Panc1 (cell line): ENCODE data around the gene GALNT14. TPM values are rescaled to one million over a fixed set of nuclear protein-coding genes. Genes with fewer than 3 reads are reported as not detected.

ENCODE experiments used
- ATAC-seq: fragments of 200-7000 bp; cut with Tn5 transposase; 2 replicates; pipeline ENCODE4 v1.9.1; 2020; ENCODE audit warnings: mild to moderate bottlenecking, moderate library complexity
- BruUV-seq: library from RNA; stranded (reverse); fragments of 400-500 nt; replicated peaks from 2 replicates; lab custom pipeline; 2021; lab: Mats Ljungman, UMichigan
- CTCF ChIA-PET: fragments of 300-600 bp; sonication (Branson Sonifier 250); formaldehyde crosslinking; loops from one replicate; lab custom pipeline; 2022; ENCODE audit warnings: antibody characterized with exemption; lab: Charles Lee
- POLR2A ChIA-PET: fragments of 300-600 bp; sonication (Branson Sonifier 250); formaldehyde crosslinking; loops from one replicate; lab custom pipeline; 2022; ENCODE audit warnings: antibody characterized with exemption; lab: Charles Lee
- DNase-seq: peaks from one replicate; pipeline ENCODE4 v3.0.0-alpha.2; 2010; ENCODE audit warnings: low read depth, low spot score
- H3K27ac ChIP-seq: 2 replicates; pipeline ENCODE4 v1.5.1; 2011; ENCODE audit warnings: mild to moderate bottlenecking, low read length, inconsistent platforms
- H3K27me3 ChIP-seq: fragments of 200-500 bp; sonication (Bioruptor generic); 2 replicates; pipeline ENCODE4 v1.6.0; 2014; ENCODE audit warnings: low read length, inconsistent platforms; ENCODE audit not compliant: control insufficient read depth, insufficient read depth
- H3K36me3 ChIP-seq: fragments of 200-500 bp; sonication (Bioruptor generic); 2 replicates; pipeline ENCODE4 v1.5.1; 2014; ENCODE audit warnings: inconsistent platforms, mild to moderate bottlenecking, low read length, moderate library complexity; ENCODE audit not compliant: control insufficient read depth, insufficient read depth
- H3K4me1 ChIP-seq: 2 replicates; pipeline ENCODE4 v1.5.1; 2011; ENCODE audit warnings: inconsistent platforms, mild to moderate bottlenecking, low read length, moderate library complexity; ENCODE audit not compliant: control insufficient read depth, insufficient read depth
- H3K4me3 ChIP-seq, 2 experiments: 2 replicates each; pipeline ENCODE4 v1.5.1; 2011 to 2012; ENCODE audit warnings: low read depth in 2 of 2, low read length in 2 of 2, mild to moderate bottlenecking in 2 of 2, inconsistent platforms in 1 of 2, moderate library complexity in 1 of 2
- H3K9me3 ChIP-seq: fragments of 200-500 bp; sonication (Bioruptor generic); 2 replicates; pipeline ENCODE4 v1.5.1; 2014; ENCODE audit warnings: low read depth, mild to moderate bottlenecking, inconsistent platforms, low read length, moderate library complexity; ENCODE audit not compliant: control insufficient read depth, insufficient read depth
- POLR2AphosphoS5 ChIP-seq: IDR thresholded peaks from 2 replicates; pipeline ENCODE4 v1.6.1; 2012; ENCODE audit warnings: mild to moderate bottlenecking, low read depth, low read length, moderate library complexity
- SIN3A ChIP-seq: IDR thresholded peaks from 2 replicates; pipeline ENCODE4 v1.6.1; 2012; ENCODE audit warnings: low read depth, mild to moderate bottlenecking, low read length, moderate library complexity, borderline replicate concordance; ENCODE audit not compliant: insufficient read depth
- TCF7L2 ChIP-seq: IDR thresholded peaks from 2 replicates; pipeline ENCODE4 v1.6.1; 2011; ENCODE audit warnings: mild to moderate bottlenecking, low read depth, low read length, inconsistent platforms
- in situ Hi-C: cut with HindIII; loops from 2 replicates; pipeline ENCODE4 v1.10.0; 2016; ENCODE audit warnings: low sequenced_read_pairs, low pct_unique_long_range_greater_than_20kb
- intact Hi-C: fragments of 100-400 bp; cut with micrococcal nuclease; formaldehyde crosslinking; loops from one replicate; pipeline ENCODE4 v1.10.0; 2022; ENCODE audit not compliant: unreplicated experiment
- total RNA-seq: library from RNA; stranded (reverse); gene quantifications from one replicate; pipeline ENCODE4 v1.2.1, GENCODE V29; 2021; ENCODE audit not compliant: unreplicated experiment
- TF ChIP-seq, protein P1 (sequence below): fragments of 450-650 bp; IDR thresholded peaks from 2 replicates; pipeline ENCODE4 v1.5.1; 2017; ENCODE audit warnings: mild to moderate bottlenecking
- TF ChIP-seq, protein P2 (sequence below), 2 experiments: IDR thresholded peaks; 2 replicates each; pipeline ENCODE4 v1.6.1; 2011 to 2012; ENCODE audit warnings: low read depth in 2 of 2, control low read depth in 1 of 2, low read length in 1 of 2, mild to moderate bottlenecking in 1 of 2, moderate library complexity in 1 of 2; ENCODE audit not compliant: insufficient read depth in 1 of 2

The GALNT14 gene
- total RNA-seq, 1 experiment from 2014 or later, result 0.67 TPM

- no peak overlapping the region for H3K4me3 ChIP-seq
- in situ Hi-C loops (no loop called here), intact Hi-C loops (no loop called here)
- H3K9me3 ChIP-seq, result no peaks in the 10 kb centered on the region
- POLR2A ChIA-PET, result no interaction called here
- H3K27me3 ChIP-seq, result peaks cover 2% of the 10 kb centered on the region; the same call in 1 of the 2 replicates
- H3K4me1 ChIP-seq, result no peaks in the 10 kb centered on the region
- no TSS peak for BruUV-seq
- ATAC-seq (no peak), DNase-seq (no peak)
- TF ChIP-seq POLR2AphosphoS5 (no peak), TCF7L2 (no peak), SIN3A (no peak)
- TF ChIP-seq, protein P1, sequence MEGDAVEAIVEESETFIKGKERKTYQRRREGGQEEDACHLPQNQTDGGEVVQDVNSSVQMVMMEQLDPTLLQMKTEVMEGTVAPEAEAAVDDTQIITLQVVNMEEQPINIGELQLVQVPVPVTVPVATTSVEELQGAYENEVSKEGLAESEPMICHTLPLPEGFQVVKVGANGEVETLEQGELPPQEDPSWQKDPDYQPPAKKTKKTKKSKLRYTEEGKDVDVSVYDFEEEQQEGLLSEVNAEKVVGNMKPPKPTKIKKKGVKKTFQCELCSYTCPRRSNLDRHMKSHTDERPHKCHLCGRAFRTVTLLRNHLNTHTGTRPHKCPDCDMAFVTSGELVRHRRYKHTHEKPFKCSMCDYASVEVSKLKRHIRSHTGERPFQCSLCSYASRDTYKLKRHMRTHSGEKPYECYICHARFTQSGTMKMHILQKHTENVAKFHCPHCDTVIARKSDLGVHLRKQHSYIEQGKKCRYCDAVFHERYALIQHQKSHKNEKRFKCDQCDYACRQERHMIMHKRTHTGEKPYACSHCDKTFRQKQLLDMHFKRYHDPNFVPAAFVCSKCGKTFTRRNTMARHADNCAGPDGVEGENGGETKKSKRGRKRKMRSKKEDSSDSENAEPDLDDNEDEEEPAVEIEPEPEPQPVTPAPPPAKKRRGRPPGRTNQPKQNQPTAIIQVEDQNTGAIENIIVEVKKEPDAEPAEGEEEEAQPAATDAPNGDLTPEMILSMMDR, result no peak
- TF ChIP-seq, protein P2, sequence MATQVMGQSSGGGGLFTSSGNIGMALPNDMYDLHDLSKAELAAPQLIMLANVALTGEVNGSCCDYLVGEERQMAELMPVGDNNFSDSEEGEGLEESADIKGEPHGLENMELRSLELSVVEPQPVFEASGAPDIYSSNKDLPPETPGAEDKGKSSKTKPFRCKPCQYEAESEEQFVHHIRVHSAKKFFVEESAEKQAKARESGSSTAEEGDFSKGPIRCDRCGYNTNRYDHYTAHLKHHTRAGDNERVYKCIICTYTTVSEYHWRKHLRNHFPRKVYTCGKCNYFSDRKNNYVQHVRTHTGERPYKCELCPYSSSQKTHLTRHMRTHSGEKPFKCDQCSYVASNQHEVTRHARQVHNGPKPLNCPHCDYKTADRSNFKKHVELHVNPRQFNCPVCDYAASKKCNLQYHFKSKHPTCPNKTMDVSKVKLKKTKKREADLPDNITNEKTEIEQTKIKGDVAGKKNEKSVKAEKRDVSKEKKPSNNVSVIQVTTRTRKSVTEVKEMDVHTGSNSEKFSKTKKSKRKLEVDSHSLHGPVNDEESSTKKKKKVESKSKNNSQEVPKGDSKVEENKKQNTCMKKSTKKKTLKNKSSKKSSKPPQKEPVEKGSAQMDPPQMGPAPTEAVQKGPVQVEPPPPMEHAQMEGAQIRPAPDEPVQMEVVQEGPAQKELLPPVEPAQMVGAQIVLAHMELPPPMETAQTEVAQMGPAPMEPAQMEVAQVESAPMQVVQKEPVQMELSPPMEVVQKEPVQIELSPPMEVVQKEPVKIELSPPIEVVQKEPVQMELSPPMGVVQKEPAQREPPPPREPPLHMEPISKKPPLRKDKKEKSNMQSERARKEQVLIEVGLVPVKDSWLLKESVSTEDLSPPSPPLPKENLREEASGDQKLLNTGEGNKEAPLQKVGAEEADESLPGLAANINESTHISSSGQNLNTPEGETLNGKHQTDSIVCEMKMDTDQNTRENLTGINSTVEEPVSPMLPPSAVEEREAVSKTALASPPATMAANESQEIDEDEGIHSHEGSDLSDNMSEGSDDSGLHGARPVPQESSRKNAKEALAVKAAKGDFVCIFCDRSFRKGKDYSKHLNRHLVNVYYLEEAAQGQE (IDR thresholded peaks at IDR 0.05; ENCODE audit: insufficient read depth in 1 of 2, low read depth in 2 of 2, low read length in 1 of 2), result no peak
- CTCF ChIA-PET, result no interaction called here
- H3K36me3 ChIP-seq, result no peaks in the 10 kb centered on the region
- no peak overlapping the region for H3K27ac ChIP-seq
Measured at GRCh38 chr2:30966786-30967185, 171.5 kb downstream of the GALNT14 start.

GRCh38 chr2:30965022-30965531 is 173.2 kb downstream of the GALNT14 start:
- Histone ChIP-seq H3K9me3 (no peaks in the 10 kb centered on the region), H3K27me3 (peaks cover 2% of the 10 kb centered on the region; the same call in 1 of the 2 replicates), H3K4me1 (no peaks in the 10 kb centered on the region), H3K36me3 (no peaks in the 10 kb centered on the region), H3K4me3 (no peak overlapping the region), H3K27ac (no peak overlapping the region)
- ChIA-PET POLR2A (no interaction called here), CTCF (no interaction called here)
- DNase-seq, result no peak
- TF ChIP-seq POLR2AphosphoS5 (no peak), SIN3A (no peak), TCF7L2 (no peak)
- TF ChIP-seq, protein P1, result no peak
- TF ChIP-seq, protein P2 (IDR thresholded peaks at IDR 0.05; ENCODE audit: insufficient read depth in 1 of 2, low read depth in 2 of 2, low read length in 1 of 2), result no peak
- in situ Hi-C loops (no loop called here), intact Hi-C loops (no loop called here)
- no TSS peak for BruUV-seq
- no peak for ATAC-seq
